Endometrial microvascular endothelial cells (primary cell): Measurements from ENCODE around the gene WWOX. TPM values are rescaled to one million over a fixed set of nuclear protein-coding genes. Genes with fewer than 3 reads are reported as not detected.

Experiments
- in situ Hi-C: cut with HindIII; loops from 2 replicates; pipeline ENCODE4 v1.10.0; 2017; ENCODE audit warnings: low sequenced_read_pairs, low pct_unique_long_range_greater_than_20kb; ENCODE audit errors: inconsistent ontology term
- total RNA-seq: library from RNA; depleted of rRNA; stranded (reverse); fragments of >200 nt; gene quantifications from one replicate; pipeline ENCODE4 v1.2.3, GENCODE V29; 2015; ENCODE audit errors: inconsistent ontology term

The WWOX gene
- total RNA-seq, 1 donor from 2014 or later: 6.4 TPM

GRCh38 chr16:78489072-78489471 lies 389.6 kb downstream of the WWOX start:
- in situ Hi-C loops: no loop called here

- in situ Hi-C loops: no loop called here
These were observed 390.2 kb downstream of the WWOX start for GRCh38 chr16:78489631-78490030.

- in situ Hi-C loops: no loop called here
These were observed 391.0 kb downstream of the WWOX start for GRCh38 chr16:78490431-78490830.

- in situ Hi-C loops: no loop called here
These were observed 391.4 kb downstream of the WWOX start for GRCh38 chr16:78490847-78491246.

GRCh38 chr16:78493573-78493972 lies 394.1 kb downstream of the WWOX start:
- in situ Hi-C loops: no loop called here

- in situ Hi-C loops: no loop called here
These were observed 394.7 kb downstream of the WWOX start for GRCh38 chr16:78494105-78494504.

GRCh38 chr16:78494674-78495073 lies 395.2 kb downstream of the WWOX start:
- in situ Hi-C loops: no loop called here

GRCh38 chr16:78496189-78496588 lies 396.7 kb downstream of the WWOX start:
- in situ Hi-C loops: no loop called here

- in situ Hi-C loops: no loop called here
These were observed 399.9 kb downstream of the WWOX start for GRCh38 chr16:78499399-78499798.

- in situ Hi-C loops: no loop called here
These were observed 401.3 kb downstream of the WWOX start for GRCh38 chr16:78500659-78501270.

- in situ Hi-C loops: no loop called here
These were observed 402.3 kb downstream of the WWOX start for GRCh38 chr16:78501744-78502143.

GRCh38 chr16:78502812-78503350 lies 403.4 kb downstream of the WWOX start:
- in situ Hi-C loops: no loop called here

GRCh38 chr16:78503602-78504001 lies 404.1 kb downstream of the WWOX start:
- in situ Hi-C loops: no loop called here

GRCh38 chr16:78504401-78504851 lies 405.0 kb downstream of the WWOX start:
- in situ Hi-C loops: no loop called here

GRCh38 chr16:78505036-78505435 lies 405.6 kb downstream of the WWOX start:
- in situ Hi-C loops: no loop called here

- in situ Hi-C loops: no loop called here
These were observed 406.3 kb downstream of the WWOX start for GRCh38 chr16:78505544-78506366.

- in situ Hi-C loops: no loop called here
These were observed 407.1 kb downstream of the WWOX start for GRCh38 chr16:78506367-78507193.

- in situ Hi-C loops: no loop called here
These were observed 408.1 kb downstream of the WWOX start for GRCh38 chr16:78507576-78507975.

GRCh38 chr16:78509965-78510364 lies 410.5 kb downstream of the WWOX start:
- in situ Hi-C loops: no loop called here
